HEK293 (cell line): ENCODE measurements around the gene SPPL2B.

Source experiments
- CTCF ChIA-PET: fragments of 350-600 bp; formaldehyde crosslinking; extraction: SDS; loops from one replicate; lab custom pipeline; 2021; ENCODE audit warnings: antibody characterized with exemption; lab: Yijun Ruan, JAX
- POLR2A ChIA-PET: fragments of 300-600 bp; formaldehyde crosslinking; extraction: SDS; loops from one replicate; lab custom pipeline; 2020; ENCODE audit warnings: antibody characterized with exemption, inconsistent platforms; lab: Yijun Ruan, JAX
- H3K27ac ChIP-seq: fragments of 200-500 bp; sonication (Bioruptor generic); 2 replicates; pipeline ENCODE4 v1.5.1; 2014; ENCODE audit warnings: low read depth, low read length, control low read depth, inconsistent platforms; ENCODE audit errors: extremely low read depth
- H3K36me3 ChIP-seq, 2 experiments: fragments of 200-500 bp in 1 of 2; sonication (Bioruptor generic) in 1 of 2; 1 replicate in 1 of 2; 2 replicates in 1 of 2; pipeline ENCODE4 v1.5.1; 2014 to 2017; ENCODE audit warnings: inconsistent platforms in 2 of 2, low read length in 2 of 2; ENCODE audit not compliant: control insufficient read depth in 2 of 2, insufficient read depth in 1 of 2
- H3K4me1 ChIP-seq: fragments of 200-500 bp; sonication (Bioruptor generic); 2 replicates; pipeline ENCODE4 v1.5.1; 2014; ENCODE audit warnings: mild to moderate bottlenecking, low read length, inconsistent platforms; ENCODE audit not compliant: control insufficient read depth, insufficient read depth
- H3K4me3 ChIP-seq: 2 replicates; pipeline ENCODE4 v1.5.1; 2011; ENCODE audit warnings: low read depth, mild to moderate bottlenecking, control low read depth, low read length, moderate library complexity
- H3K9me3 ChIP-seq: fragments of 200-500 bp; sonication (Bioruptor generic); 2 replicates; pipeline ENCODE4 v1.5.1; 2014; ENCODE audit warnings: low read depth, low read length, inconsistent platforms; ENCODE audit not compliant: control insufficient read depth, insufficient read depth
- CTCF ChIP-seq: fragments of 450-650 bp; formaldehyde crosslinking; IDR thresholded peaks from 2 replicates; pipeline ENCODE4 v1.5.1; 2016; ENCODE audit warnings: missing biosample characterization, missing genetic modification characterization
- EGR2 ChIP-seq: fragments of 450-650 bp; formaldehyde crosslinking; IDR thresholded peaks from 2 replicates; pipeline ENCODE4 v1.5.1; 2016; ENCODE audit warnings: low read depth, missing biosample characterization, missing genetic modification characterization
- ELK4 ChIP-seq: IDR thresholded peaks from 2 replicates; pipeline ENCODE4 v1.6.1; 2011; ENCODE audit warnings: mild to moderate bottlenecking, low read depth, low read length, borderline replicate concordance
- PRDM1 ChIP-seq: fragments of 450-650 bp; formaldehyde crosslinking; IDR thresholded peaks from 2 replicates; pipeline ENCODE4; 2016; ENCODE audit warnings: missing biosample characterization, missing genetic modification characterization
- ZFHX2 ChIP-seq: fragments of 450-650 bp; formaldehyde crosslinking; conservative IDR thresholded peaks from 2 replicates; pipeline ENCODE4 v1.5.1; 2016; ENCODE audit warnings: missing biosample characterization, missing genetic modification characterization
- ZFP3 ChIP-seq: fragments of 450-650 bp; formaldehyde crosslinking; IDR thresholded peaks from 2 replicates; pipeline ENCODE4 v1.5.1; 2016; ENCODE audit warnings: low read depth, missing biosample characterization, missing genetic modification characterization
- ZIC2 ChIP-seq: fragments of 450-650 bp; formaldehyde crosslinking; IDR thresholded peaks from 2 replicates; pipeline ENCODE4 v1.5.1; 2016; ENCODE audit warnings: missing biosample characterization, missing genetic modification characterization
- ZNF133 ChIP-seq: fragments of 450-650 bp; formaldehyde crosslinking; IDR thresholded peaks from 2 replicates; pipeline ENCODE4 v1.5.1; 2016; ENCODE audit warnings: missing biosample characterization, missing genetic modification characterization
- ZNF140 ChIP-seq: fragments of 450-650 bp; formaldehyde crosslinking; IDR thresholded peaks from 2 replicates; pipeline ENCODE4 v1.5.1; 2016; ENCODE audit warnings: missing biosample characterization, missing genetic modification characterization
- ZNF19 ChIP-seq: fragments of 450-650 bp; formaldehyde crosslinking; IDR thresholded peaks from 2 replicates; pipeline ENCODE4; 2016; ENCODE audit warnings: missing biosample characterization, missing genetic modification characterization, low read depth
- ZNF248 ChIP-seq: fragments of 450-650 bp; formaldehyde crosslinking; IDR thresholded peaks from 2 replicates; pipeline ENCODE4 v1.5.1; 2017; ENCODE audit warnings: missing biosample characterization, missing genetic modification characterization
- ZNF350 ChIP-seq: fragments of 450-650 bp; formaldehyde crosslinking; IDR thresholded peaks from 2 replicates; pipeline ENCODE4 v1.5.0; 2017; ENCODE audit warnings: missing biosample characterization, mild to moderate bottlenecking, missing genetic modification characterization
- ZNF521 ChIP-seq: fragments of 450-650 bp; formaldehyde crosslinking; IDR thresholded peaks from 2 replicates; pipeline ENCODE4 v1.5.1; 2017; ENCODE audit warnings: missing biosample characterization, mild to moderate bottlenecking, missing genetic modification characterization
- ZNF529 ChIP-seq: fragments of 450-650 bp; formaldehyde crosslinking; IDR thresholded peaks from 2 replicates; pipeline ENCODE4 v1.5.1; 2017; ENCODE audit warnings: missing genetic modification characterization, missing biosample characterization; ENCODE audit not compliant: insufficient replicate concordance
- ZNF777 ChIP-seq: fragments of 450-650 bp; formaldehyde crosslinking; IDR thresholded peaks from 2 replicates; pipeline ENCODE4 v1.5.1; 2017; ENCODE audit warnings: missing biosample characterization, missing genetic modification characterization, borderline replicate concordance
- ZSCAN16 ChIP-seq: fragments of 450-650 bp; formaldehyde crosslinking; IDR thresholded peaks from 2 replicates; pipeline ENCODE4 v1.5.1; 2016; ENCODE audit warnings: missing biosample characterization, missing genetic modification characterization
- ZSCAN18 ChIP-seq: fragments of 450-650 bp; formaldehyde crosslinking; IDR thresholded peaks from 2 replicates; pipeline ENCODE4 v1.5.1; 2016; ENCODE audit warnings: missing biosample characterization, missing genetic modification characterization
- TF ChIP-seq, protein P1 (sequence below): sonication (generic); formaldehyde crosslinking; IDR thresholded peaks from 2 replicates; pipeline ENCODE4 v1.8.1; 2022; ENCODE audit warnings: mild to moderate bottlenecking, moderate library complexity, missing genetic modification reagents
- TF ChIP-seq, protein P2 (sequence below): fragments of 450-650 bp; formaldehyde crosslinking; IDR thresholded peaks from 2 replicates; pipeline ENCODE4 v1.5.0; 2017; ENCODE audit warnings: missing biosample characterization, missing genetic modification characterization, borderline replicate concordance

The SPPL2B gene

DNA sequence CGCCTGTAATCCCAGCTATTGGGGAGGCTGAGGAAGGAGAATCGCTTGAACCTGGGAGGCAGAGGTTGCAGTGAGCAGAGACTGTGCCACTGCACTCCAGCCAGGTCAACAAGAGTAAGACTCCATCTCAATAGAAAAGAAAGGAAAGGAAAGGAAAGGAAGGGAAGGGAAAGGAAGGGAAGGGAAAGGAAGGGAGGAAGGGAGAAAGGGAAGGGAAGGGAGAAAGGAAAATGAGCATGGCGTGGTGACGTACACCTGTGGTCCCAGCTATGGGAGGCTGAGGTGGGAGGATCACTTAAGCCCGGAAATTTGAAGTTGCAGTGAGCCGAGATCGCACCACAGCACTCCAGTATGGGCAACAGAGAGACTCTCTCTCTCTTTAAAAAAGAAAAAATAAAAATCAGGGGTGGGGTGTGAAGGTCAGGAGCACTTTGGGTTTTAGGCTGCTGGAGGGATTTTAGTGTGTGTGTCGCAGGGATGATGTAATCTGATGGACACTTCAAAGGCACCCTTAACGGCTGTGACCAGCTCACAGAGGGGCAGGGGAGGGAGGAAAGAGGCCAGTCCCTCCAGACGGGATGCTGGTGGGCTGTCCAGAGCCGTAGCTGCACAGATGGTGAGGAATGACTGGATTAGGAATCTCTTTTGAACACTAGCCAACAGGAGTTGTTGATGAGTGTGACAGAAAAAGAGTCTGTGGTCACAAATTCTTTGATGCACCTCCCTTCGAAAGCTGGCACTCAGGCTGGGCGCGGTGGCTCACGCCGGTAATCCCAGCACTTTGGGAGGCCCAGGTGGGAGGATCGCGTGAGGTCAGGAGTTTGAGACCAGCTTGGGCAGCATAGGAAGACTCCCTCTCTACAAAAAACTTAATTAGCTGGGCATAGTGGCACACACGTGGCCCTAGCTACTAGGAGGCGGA is 59.1 kb downstream of the SPPL2B start (continued):
- peak; percentile 35; the same call in 1 of the 2 replicates for TF ChIP-seq ZFHX2 (tag by site-specific recombination)
- peak; percentile 40 for TF ChIP-seq EGR2 (tag by site-specific recombination)
- TF ChIP-seq PRDM1 (tag by site-specific recombination): peak; percentile 100

DNA sequence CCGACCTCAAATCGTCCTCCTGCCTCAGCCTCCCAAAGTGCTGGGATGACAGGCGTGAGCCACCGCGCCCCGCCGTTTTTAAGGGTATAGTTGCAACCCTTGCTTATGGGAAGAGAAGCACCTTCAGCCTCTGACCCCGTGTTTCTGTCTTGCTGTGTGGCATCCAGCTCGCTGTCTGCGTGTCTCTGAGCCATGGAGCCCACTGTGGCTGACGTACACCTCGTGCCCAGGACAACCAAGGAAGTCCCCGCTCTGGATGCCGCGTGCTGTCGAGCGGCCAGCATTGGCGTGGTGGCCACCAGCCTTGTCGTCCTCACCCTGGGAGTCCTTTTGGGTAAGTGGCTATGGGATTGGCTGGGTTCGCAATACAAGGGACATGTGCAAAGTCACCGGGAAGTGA is 61.1 kb downstream of the SPPL2B start:
- no peak for TF ChIP-seq ZNF133 (tag by site-specific recombination)
- TF ChIP-seq CTCF (tag by site-specific recombination): no peak
- TF ChIP-seq, protein P1, sequence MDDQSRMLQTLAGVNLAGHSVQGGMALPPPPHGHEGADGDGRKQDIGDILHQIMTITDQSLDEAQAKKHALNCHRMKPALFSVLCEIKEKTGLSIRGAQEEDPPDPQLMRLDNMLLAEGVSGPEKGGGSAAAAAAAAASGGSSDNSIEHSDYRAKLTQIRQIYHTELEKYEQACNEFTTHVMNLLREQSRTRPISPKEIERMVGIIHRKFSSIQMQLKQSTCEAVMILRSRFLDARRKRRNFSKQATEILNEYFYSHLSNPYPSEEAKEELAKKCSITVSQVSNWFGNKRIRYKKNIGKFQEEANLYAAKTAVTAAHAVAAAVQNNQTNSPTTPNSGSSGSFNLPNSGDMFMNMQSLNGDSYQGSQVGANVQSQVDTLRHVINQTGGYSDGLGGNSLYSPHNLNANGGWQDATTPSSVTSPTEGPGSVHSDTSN (CRISPR knock-in tag): no peak
- TF ChIP-seq ZNF777 (tag by site-specific recombination): no peak
- no peak for TF ChIP-seq ZSCAN18 (tag by site-specific recombination)
- no peak for TF ChIP-seq ZNF19 (tag by site-specific recombination)
- TF ChIP-seq ELK4: no peak
- TF ChIP-seq ZNF521 (tag by site-specific recombination): no peak
- TF ChIP-seq ZNF248 (tag by site-specific recombination): no peak
- no peak for TF ChIP-seq ZIC2 (tag by site-specific recombination)
- TF ChIP-seq ZNF529 (tag by site-specific recombination): no peak
- TF ChIP-seq, all 188 proteins: peak for 0
- ChIA-PET POLR2A (interaction anchor here (0.6 kb wide), 1 partner anchor 140 kb away, joined by 3 read pairs; no protein-coding TSS in a partner anchor), CTCF (interaction anchor here (0.6 to 3.9 kb wide), 2 partner anchors 38 to 114 kb away, joined by 3 to 25 read pairs; no protein-coding TSS in a partner anchor)
- H3K36me3 ChIP-seq: no peaks in the 10 kb centered on the region
- H3K4me3 ChIP-seq: no peak overlapping the region
- no peaks in the 10 kb centered on the region for H3K4me1 ChIP-seq
- no peak overlapping the region for H3K27ac ChIP-seq
- H3K9me3 ChIP-seq: no peaks in the 10 kb centered on the region

DNA sequence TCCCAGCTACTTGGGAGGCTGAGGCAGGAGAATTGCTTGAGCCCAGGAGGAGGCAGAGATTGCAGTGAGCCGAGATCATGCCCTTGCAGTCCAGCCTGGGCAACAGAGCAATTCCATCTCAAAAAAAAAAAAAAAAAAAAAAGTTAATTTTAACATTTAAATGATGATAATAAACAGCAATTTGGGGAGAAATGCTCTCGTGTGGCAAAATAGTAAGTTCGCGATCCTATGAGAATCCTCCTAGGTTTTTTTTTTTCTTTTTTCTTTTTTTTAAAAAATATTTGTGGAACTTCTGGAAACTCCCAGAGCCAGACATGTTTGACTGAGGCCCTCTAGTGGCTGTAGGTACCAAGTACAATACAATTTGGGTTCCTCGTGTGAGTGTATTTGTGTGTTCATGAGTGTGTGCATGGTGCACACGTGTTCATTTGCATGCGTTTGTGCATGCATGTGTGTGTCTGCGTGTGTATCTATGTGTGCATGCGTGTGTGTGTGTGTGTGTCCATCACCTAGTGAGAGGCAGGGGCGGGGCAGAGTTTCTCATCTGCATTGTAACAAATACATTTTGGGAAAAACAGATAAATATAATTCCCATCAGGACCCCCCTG is 62.7 kb downstream of the SPPL2B start:
- POLR2A ChIA-PET: no interaction called here
- no peak overlapping the region for H3K4me3 ChIP-seq
- CTCF ChIA-PET: interaction anchor here (0.6 to 3.9 kb wide), 7 partner anchors 18 to 239 kb away, joined by 3 to 25 read pairs (median 4); no protein-coding TSS in a partner anchor
- TF ChIP-seq ZFP3 (tag by site-specific recombination) (no peak), ZNF350 (no peak), ZNF140 (peak; percentile 36; the same call in 1 of the 2 replicates), ZSCAN16 (tag by site-specific recombination) (no peak)
- TF ChIP-seq, protein P2, sequence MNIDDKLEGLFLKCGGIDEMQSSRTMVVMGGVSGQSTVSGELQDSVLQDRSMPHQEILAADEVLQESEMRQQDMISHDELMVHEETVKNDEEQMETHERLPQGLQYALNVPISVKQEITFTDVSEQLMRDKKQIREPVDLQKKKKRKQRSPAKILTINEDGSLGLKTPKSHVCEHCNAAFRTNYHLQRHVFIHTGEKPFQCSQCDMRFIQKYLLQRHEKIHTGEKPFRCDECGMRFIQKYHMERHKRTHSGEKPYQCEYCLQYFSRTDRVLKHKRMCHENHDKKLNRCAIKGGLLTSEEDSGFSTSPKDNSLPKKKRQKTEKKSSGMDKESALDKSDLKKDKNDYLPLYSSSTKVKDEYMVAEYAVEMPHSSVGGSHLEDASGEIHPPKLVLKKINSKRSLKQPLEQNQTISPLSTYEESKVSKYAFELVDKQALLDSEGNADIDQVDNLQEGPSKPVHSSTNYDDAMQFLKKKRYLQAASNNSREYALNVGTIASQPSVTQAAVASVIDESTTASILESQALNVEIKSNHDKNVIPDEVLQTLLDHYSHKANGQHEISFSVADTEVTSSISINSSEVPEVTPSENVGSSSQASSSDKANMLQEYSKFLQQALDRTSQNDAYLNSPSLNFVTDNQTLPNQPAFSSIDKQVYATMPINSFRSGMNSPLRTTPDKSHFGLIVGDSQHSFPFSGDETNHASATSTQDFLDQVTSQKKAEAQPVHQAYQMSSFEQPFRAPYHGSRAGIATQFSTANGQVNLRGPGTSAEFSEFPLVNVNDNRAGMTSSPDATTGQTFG (tag by site-specific recombination): no peak

More for the DNA sequence above, 62.7 kb downstream of the SPPL2B start:
- H3K4me1 ChIP-seq: no peaks in the 10 kb centered on the region
- H3K36me3 ChIP-seq: no peaks in the 10 kb centered on the region
- no peak overlapping the region for H3K27ac ChIP-seq
- H3K9me3 ChIP-seq: no peaks in the 10 kb centered on the region
